GM21515 (cell line): ENCODE results near the gene C1QC.

Experiments used
- ATAC-seq: cut with Tn5 transposase; IDR thresholded peaks from one replicate; pipeline ENCODE4 v1.9.1; 2021; ENCODE audit not compliant: unreplicated experiment

The C1QC gene

DNA sequence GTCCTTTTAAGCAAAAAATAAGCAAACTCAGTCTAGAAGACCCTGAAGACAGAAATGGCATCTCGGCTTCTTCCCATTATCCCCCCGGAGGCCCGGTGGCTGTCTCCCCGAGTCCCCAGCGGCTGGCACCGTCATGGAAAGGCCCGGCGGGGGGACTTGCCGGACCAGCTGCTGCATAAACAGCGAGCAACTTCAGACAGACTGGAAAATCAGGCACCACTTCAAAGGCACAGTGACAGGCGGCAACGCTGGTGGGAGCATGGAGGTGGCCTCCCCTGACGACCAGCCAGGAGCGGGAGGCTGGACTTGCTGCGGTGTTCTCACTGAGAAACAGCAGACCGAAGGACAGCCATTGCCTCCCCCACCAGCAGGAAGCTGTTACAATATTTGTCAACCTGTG, 25.4 kb upstream of the C1QC start:
- no peak for ATAC-seq

DNA sequence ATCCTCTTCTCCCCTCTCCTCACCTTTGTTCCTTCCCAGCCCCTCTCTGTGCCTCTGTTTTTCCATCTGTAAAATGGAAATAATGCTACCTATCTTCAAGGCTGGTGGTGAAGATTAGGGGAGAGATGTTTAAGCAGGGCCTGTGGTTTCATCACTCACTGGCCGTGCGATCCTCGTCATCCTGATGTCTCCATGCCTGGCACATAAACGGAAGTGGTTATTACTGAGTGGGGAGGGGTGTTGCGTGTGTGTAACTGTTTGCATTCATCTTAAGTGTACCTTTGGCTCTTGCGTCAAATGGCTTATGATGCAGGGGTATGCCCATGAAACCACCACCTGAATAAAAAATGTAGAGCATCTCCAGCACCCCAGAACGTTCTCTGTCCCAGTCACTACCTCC, 24.2 kb upstream of the C1QC start:
- ATAC-seq, result no peak

DNA sequence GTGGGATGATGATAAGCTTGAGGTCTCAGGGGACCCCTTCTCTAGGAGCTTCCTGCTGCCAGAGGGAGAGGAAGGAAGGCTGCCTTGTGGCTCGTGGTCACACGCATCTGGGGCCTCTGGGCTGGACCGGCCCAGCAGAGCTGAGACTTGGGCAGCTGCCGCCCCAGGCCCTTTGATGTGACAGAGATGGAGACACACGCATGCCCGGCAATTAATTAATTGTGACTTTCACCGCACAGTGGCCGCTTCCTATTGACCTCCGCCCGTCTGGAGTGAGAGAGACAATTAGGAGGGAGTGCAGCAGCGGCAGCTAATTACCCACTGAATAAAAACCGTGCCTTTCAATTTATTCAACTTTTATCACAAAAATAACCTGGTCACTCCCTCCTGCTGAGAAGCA, 23.6 kb upstream of the C1QC start:
- no peak for ATAC-seq

DNA sequence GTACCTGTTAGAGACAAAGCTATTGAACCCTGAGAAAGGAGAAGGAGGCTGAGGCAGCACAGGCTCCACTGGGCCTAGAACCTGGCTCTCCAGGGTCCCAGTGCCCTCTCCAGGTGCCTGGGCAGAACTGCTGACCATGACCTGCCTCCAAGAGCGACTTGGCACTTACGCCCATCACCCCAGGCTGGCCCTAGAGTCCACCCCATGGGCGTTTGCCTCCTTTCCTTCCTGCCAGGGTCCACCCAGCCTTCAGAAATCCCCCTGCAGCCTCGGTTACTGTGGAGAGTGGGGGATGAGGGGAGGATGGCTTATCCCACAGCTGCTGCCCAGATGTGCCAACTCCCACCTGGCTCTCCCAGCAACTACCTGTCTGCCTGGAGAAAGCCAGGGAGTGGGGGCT, 21.7 kb upstream of the C1QC start:
- ATAC-seq, result no peak

DNA sequence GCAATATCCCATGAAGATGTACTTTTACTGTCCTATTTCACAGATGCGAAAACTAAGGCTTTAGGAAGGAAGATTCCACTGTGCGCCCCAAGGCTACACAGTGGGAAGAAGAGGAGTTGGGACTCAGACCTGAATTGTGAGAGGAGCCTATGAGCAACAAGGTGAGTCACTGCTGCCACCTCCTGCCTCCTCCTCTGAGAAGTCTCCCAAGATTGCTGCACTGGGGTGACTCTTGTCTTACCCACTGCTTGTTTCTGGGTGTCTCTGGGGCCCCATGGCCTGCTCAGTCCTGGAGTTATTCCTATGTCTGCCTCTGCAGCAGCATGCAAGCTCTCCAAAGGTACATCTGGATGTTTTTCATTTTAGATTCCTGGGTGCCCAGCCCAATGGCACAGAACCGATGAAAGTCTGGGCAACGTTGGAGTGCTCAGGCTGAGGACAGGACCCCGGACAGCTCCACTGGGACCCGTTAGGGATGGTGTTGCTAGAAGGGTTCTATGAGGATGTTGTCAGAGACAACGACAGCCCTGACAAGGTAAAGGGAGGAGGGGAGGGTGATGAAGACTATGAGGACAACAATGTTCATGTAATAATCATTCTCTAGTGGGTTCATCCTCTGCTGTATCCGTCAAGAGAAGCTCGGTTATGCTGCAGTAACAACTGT, 18.0 kb upstream of the C1QC start:
- no peak for ATAC-seq

DNA sequence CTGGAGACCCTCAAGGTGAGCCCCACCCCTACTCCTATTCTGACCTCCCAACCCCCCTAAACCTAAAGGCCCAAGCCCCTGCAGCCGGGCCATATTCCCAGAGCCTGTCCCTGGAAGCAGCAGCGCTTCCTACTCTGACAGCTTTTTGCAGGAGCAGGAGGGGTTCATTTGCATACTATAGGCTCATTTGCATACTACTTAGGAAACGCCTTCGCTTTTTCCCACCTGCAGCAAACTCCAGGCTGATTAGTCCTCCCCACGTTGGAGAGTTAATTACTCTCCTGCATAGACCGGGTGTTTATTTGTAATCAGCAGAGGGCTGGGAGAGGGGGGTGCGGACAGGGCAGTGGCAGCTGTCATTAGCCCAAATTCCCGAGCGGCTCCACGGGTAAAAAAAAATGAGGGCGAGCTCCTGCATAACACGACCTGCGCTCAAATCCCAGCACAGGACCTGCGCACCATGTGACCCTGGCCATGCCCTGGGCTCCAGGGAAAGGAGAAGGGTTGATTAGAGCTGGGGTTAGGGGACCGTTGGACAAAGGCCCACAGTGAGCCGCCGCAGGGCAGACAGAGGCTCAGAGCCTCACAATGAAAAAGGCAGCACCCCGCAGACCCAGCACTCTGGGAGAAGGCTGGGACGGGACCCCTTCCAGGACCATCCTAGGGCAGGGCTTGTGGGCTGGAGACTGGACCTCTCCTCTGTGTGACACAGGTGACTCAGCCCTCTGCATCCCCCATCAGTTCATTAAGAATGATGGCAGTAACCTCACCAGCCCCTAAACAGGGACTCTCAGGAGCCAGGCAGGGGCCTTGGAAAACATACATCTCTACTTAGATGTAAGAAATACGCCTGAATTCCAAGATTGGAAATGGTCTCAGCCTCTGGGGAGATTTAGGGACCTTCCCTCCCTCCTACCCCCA, 16.9 kb upstream of the C1QC start:
- no peak for ATAC-seq

DNA sequence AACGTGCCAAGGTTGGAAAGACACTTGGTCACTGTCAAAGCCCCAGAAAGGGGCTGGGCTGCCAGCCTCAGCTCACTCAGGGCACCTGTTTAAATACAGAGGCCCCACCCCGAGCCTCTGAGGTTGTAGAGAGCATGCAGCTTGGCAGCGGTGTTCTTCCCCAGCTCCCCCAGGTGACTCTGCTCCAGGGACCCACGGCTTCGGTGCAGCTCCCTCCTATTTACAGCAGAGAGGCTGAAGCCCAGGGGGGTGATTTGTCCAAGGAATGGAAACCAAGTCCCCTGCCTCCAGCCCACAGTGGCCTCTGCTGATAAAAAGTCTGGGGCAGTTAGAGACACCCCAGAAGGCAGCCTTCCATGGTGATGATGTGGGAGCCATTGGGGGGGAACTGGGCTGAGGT, 16.1 kb upstream of the C1QC start:
- no peak for ATAC-seq

DNA sequence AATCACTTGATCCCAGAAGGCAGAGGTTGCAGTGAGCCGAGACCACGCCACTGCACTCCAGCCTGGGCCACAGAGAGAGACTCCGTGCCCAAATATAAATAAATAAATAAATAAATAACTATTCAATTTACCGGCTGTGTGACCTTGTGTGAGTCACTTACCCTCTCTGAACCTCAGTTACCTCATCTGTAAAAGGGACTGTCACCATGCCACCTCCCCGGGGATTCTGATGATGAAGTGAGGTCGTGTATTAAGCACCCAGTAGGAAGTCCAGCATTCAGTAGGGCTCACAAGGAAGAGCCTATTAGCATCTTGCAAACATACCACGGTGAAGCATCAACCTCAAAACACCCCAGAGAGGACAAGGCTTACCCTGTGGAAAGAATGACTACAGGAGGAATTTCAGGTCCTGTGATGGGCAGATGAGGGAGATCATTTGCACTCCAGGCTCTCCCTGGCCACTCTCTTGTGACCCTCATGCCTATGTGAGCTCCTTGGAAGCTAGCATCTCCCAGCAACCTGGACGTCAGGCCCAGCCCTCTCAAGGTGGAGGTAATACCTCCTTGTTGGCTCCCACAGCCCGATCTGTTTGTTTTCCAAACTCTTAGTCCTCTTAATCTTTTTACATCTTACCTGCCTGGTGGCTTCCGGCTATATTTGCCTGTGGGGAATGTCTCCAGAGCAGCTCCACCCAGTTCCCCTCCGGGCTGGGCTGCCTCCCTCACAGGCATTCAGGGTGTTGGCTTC, 14.6 kb upstream of the C1QC start:
- ATAC-seq, result no peak

DNA sequence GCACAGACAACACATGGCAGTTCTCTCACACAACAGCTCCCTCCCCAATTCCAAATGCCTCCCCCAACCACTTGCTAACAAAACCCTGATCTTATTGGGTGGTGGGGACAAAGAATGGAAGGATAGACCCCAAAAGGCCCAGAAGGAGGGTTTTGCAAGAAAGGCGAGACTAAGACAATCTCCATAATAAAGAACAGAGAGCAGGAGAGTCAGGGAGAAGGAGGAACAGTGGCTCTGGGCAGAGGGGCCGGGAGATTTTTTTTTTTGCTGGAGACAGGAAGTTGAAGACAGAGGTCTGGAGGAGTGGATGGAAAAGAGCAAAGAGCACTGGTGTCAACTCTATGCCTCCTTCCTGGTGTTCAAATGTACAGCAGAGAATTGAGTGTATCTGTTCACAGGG, 13.5 kb upstream of the C1QC start:
- ATAC-seq, result no peak

DNA sequence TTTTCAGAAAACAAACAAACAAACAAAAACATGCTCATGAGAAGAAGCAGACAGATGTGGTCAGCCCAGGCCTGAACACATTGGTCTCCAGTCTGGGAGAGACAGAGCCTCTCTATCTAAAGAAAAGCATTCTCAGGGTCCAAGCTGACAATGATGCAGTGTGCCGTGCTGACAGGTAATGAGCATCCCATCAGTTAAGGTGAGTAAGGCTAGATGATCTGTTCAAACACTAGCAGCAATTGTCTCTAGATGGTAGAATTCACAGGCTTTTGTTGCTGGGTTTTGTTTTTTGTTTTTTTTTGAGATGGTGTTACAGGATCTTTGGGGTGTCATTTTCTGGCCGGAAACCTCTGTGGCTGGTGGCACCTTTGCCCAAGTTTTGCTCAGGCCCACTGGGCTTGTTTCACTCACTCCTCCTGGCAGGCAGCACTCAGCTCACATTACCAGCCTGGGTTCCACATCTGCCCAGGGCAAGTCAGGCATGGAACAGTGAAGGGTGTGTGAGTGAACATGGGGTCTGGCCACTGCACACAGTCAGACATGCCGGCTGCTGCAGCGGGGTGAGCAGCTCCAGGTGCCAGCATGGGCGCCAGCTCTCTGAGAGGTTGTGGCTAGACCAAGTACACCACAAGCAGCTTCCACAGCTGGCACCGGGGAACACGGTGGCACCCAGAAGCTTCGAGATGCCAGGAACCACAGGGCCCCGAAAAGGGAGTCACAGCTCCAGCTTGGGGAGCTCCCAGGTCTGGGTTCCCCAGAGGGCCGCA, 9.6 kb upstream of the C1QC start:
- no peak for ATAC-seq

DNA sequence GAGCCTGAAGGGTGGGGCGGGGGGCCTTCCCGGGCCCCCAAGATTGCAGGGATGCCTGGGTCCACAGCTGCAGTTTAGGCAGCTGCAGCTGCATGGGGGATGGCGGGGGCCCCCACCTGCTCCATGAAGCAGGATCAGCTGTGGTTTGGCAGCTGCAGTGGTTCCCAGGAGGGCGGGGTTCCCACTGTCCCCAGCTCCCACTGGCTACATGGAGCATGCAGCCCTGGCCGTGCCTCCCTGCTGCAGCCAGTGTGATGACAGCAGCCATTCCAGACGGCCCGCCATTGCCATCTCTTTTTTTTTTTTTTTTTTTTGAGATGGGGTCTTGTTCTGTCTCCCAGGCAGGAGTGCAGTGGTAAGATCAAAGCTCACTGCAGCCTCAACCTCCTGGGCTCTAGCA, 8.0 kb upstream of the C1QC start:
- ATAC-seq, result no peak

DNA sequence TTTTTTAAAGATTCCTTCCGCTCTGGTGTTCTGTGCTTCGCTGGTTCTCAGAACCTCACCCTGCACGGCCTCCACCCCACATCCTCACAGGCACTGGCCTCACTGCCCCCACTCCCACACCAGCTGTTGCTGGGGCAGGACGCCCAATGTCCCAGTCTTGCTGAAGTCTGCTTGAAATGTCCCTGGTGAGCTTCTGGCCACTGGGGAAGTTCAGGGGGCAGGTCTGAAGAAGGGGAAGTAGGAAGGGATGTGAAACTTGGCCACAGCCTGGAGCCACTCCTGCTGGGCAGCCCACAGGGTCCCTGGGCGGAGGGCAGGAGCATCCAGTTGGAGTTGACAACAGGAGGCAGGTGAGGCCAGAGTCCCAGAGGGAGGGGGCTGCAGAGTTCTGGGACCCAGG, 7.1 kb upstream of the C1QC start, which contains the start of gene C1QA:
TSS of gene C1QA (plus strand) at position 276 of the 400 bp plus-strand sequence. CDS start 989 bp downstream, outside the sequence.
- no peak for ATAC-seq

DNA sequence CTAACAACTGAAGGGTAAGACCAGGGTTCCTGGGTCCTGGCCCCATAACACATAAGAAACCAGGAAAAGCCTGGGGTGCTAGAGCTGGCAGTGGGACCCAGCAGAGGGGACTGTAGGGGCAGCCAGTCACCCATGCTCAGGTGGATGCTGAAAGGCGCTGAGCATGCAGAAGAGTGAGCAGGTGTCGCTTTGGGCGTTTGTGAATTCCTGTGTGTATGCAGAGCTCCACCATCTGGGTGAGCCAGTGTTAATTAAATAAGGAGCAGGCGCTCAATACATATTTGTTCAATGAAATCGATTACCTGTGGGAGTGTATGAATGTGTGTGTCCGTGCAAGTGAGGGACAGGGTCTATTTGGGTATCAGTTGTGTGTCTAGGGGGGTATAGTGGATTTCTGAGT, 6.5 kb upstream of the C1QC start:
- ATAC-seq, result no peak

DNA sequence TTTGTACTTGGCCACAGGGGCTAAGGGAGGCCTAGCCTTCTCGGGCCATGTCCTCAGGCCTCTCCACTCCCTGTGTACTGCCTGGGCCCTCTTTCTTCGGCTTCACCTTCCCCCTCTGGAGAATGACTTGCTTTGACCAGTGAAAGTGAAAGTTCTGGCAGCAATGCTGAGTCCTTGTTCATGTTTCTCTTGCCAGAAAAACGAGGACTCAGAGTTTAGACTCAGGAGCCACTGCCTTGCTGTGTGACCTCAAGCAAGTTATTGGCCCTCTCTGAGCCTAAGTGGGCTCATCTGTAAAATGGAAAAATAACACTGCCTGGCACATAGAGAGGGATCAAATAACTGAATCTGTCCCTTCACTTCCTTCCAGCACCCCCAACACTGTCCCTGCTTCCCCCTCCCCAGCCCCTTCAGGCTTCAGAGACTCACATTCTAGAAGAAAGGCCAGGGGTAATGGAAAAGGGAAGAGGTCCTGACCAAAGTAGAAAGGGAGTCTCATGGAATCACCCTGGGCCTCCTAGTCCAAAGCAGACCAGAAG, 5.5 kb upstream of the C1QC start:
- ATAC-seq, result no peak

DNA sequence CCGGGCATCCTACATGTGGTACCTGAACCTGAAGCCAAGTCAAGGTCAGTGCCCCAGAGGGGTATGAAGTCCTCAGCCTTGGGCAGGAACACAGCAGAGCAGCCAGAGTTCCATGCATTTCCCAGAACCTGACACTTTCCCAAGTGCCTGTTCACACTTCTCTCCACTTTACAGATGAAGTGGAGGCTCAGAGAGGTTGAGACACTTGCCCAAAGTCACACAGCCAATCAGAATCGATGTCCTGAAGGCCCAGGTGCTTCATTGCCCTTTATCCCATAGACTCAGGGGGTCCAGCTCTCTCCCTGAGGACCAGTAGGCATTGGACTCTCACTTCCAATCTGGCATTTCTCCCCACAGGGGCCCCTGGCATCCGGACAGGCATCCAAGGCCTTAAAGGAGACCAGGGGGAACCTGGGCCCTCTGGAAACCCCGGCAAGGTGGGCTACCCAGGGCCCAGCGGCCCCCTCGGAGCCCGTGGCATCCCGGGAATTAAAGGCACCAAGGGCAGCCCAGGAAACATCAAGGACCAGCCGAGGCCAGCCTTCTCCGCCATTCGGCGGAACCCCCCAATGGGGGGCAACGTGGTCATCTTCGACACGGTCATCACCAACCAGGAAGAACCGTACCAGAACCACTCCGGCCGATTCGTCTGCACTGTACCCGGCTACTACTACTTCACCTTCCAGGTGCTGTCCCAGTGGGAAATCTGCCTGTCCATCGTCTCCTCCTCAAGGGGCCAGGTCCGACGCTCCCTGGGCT, 4.8 kb upstream of the C1QC start:
- no peak for ATAC-seq

DNA sequence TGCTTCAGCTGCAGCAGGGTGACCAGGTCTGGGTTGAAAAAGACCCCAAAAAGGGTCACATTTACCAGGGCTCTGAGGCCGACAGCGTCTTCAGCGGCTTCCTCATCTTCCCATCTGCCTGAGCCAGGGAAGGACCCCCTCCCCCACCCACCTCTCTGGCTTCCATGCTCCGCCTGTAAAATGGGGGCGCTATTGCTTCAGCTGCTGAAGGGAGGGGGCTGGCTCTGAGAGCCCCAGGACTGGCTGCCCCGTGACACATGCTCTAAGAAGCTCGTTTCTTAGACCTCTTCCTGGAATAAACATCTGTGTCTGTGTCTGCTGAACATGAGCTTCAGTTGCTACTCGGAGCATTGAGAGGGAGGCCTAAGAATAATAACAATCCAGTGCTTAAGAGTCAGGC, 4.1 kb upstream of the C1QC start:
- ATAC-seq, result no peak

DNA sequence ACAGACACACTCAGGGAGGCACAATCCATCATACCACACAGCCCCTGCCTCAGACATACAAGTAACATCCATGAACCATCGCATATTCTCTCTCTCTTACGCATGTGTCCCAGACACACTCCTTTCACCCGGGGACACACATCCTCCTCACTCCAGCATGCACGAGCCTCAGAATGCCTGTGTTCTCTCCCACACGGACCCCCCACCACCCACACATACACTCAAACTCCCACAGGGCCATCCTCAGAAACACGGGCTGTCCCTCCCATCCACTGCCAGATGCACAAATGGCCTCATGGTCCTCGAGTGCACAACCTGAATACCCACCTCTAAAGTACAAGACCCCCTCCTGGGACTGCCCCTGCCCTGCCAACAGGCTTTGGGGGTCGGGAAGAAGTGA, 2.2 kb upstream of the C1QC start:
- no peak for ATAC-seq

DNA sequence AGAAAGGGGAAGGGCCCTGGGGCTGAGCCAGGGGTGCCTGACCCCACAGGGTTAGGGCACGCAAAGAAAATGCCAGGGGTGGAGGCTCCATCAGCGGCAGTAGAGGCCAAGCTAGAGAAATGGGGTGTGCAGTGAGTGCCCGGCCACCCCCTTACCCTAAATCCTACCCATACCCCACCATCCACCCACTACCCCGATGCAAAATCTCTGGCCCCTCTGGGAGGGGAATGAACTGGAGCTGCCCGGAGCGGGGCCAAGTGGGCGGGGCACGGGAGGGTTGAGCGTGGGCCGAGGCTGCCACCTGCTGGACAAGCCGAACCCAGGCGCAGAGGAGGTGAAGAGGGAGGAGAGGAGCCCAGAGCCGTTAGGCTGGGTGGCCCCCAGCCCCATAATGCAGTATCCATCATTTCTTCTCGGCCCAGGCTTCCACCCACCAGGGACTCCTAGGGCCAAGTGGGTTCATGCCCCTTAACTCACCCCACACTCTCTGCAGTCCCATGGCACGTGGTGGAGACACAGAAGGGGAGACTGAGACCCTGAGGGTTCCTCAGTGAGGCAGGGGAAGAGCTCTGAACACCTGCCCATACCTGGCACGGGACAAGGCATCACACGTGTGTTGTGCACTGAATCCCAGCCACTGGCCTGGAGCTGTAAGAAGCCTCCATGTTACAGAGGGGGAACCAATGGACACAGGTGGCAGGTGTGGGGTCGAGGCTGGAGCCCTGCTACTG, 1.4 kb upstream of the C1QC start:
- no peak for ATAC-seq

DNA sequence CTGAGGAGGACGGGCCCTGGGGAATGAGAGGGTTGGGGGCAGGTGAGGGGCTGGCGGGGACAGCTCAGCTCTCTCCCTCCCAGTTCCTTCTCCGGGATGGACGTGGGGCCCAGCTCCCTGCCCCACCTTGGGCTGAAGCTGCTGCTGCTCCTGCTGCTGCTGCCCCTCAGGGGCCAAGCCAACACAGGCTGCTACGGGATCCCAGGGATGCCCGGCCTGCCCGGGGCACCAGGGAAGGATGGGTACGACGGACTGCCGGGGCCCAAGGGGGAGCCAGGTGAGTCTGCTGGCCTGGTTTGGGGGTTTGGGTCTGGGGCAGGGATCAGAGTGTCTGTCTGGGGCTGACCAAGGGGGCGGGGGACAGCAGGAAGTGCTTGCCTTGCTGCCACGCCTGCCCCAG, 495 bp downstream of the C1QC start:
- ATAC-seq, result no peak
